RWPE1 (cell line): ENCODE data around the gene BSG.

ENCODE experiments used
- CTCF ChIA-PET: fragments of 350-600 bp; sonication (Branson Sonifier 250); formaldehyde crosslinking; extraction: SDS; loops from one replicate; lab custom pipeline; 2021; lab: Yijun Ruan, JAX
- POLR2A ChIA-PET: fragments of 400-600 bp; formaldehyde crosslinking; extraction: SDS; loops from one replicate; lab custom pipeline; 2020; ENCODE audit warnings: antibody characterized with exemption; ENCODE audit not compliant: low non-redundant PET; lab: Yijun Ruan, JAX
- DNase-seq: peaks from one replicate; pipeline ENCODE4 v3.0.0; 2012; ENCODE audit warnings: low spot score
- H3K27ac ChIP-seq: fragments of 450-650 bp; 2 replicates; pipeline ENCODE4 v1.5.1; 2017
- TF ChIP-seq, protein P1 (sequence below): fragments of 450-650 bp; conservative IDR thresholded peaks from 2 replicates; pipeline ENCODE4 v1.5.1; 2017; ENCODE audit warnings: low read depth, mild to moderate bottlenecking

Gene BSG

DNA sequence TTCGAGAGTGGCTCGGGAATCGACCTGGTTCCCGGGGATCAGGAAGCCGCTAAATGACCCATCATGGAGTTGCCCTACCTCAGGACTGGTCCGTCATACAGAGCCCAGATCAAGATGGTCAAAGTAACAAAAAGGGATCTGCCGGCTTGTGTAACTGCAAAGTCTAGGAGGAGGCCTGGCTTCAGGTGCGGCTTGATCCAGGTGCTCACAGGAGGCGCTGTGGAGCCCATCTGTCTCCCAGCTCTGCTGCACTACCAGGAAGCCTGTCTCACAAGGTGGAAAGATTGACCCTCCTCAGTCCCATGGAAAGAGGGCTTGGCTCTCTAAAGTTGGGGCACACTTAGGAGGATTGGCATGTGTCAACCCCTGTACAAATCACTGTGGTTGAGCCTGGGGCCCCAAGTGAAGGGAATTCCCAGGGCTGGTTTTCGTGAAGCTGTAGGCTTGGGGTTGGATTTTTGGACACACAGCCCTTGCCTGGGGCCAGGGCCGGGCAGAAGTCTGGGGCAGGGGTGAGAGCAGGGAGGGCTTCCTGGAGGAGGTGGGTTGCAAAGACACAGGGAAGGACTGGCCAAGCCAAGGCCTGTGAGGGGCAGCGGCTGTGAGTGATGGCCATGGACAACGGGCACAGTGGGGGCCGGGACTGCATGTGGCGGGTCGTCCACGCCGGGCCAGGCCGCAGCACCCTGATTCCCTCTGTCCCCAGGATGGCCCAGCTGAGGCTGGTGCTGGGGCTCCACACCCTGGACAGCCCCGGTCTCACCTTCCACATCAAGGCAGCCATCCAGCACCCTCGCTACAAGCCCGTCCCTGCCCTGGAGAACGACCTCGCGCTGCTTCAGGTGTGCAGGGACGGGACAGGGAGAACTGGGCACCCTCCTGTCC lies 24.3 kb upstream of the BSG start:
- TF ChIP-seq, protein P1, sequence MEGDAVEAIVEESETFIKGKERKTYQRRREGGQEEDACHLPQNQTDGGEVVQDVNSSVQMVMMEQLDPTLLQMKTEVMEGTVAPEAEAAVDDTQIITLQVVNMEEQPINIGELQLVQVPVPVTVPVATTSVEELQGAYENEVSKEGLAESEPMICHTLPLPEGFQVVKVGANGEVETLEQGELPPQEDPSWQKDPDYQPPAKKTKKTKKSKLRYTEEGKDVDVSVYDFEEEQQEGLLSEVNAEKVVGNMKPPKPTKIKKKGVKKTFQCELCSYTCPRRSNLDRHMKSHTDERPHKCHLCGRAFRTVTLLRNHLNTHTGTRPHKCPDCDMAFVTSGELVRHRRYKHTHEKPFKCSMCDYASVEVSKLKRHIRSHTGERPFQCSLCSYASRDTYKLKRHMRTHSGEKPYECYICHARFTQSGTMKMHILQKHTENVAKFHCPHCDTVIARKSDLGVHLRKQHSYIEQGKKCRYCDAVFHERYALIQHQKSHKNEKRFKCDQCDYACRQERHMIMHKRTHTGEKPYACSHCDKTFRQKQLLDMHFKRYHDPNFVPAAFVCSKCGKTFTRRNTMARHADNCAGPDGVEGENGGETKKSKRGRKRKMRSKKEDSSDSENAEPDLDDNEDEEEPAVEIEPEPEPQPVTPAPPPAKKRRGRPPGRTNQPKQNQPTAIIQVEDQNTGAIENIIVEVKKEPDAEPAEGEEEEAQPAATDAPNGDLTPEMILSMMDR, result no peak
- ChIA-PET POLR2A (no interaction called here), CTCF (no interaction called here)
- no peak overlapping the region for H3K27ac ChIP-seq
- DNase-seq, result no peak

DNA sequence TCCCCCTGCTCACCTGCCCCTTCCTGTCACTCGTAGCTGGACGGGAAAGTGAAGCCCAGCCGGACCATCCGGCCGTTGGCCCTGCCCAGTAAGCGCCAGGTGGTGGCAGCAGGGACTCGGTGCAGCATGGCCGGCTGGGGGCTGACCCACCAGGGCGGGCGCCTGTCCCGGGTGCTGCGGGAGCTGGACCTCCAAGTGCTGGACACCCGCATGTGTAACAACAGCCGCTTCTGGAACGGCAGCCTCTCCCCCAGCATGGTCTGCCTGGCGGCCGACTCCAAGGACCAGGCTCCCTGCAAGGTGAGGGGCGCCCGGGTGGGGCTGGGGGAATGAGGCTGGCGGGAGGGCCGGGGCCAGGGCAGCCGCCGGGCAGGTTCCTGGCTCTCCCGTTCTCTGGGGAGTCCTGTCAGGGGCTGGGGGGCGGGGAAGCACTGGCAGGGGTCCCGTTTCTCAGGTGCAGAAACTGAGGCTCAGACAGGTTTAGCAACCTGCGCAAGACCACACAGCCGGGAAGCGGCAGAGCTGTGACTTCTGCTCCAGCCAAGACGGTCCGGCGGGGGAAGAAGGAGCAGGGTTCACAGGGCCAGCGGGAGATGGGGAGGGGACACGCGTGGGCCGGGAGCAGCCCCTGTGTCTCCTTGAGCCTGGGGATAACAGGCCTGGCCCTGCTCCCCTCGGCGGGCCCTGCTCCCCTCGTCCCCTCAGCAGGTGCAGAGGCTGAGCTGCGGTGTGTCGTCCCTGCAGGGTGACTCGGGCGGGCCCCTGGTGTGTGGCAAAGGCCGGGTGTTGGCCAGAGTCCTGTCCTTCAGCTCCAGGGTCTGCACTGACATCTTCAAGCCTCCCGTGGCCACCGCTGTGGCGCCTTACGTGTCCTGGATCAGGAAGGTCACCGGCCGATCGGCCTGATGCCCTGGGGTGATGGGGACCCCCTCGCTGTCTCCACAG lies 23.2 kb upstream of the BSG start:
- CTCF ChIA-PET, result interaction anchor here (0.6 kb wide), 1 partner anchor 194 kb away, joined by 3 read pairs; no protein-coding TSS in a partner anchor
- TF ChIP-seq, protein P1, result no peak
- no peak overlapping the region for H3K27ac ChIP-seq
- POLR2A ChIA-PET, result no interaction called here
- DNase-seq, result no peak

DNA sequence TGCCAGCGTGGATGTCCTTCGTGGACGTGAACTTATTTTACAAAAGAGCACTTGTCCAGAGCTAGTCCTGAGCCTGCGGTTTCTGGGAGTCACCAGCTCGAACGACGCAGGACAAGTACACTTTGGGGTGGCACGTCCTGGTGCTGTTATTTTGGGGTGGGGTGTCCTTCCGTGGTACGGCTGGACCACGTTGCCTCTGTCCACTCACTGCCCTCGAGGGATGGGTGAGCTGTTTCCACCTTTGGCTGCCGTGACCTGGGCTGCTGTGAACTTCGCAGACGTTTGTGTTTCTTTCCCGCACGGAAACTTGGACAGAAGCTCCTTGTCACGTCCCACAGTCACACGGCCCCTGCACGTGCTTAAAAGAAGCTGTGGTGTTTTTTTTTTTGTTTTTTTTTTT lies 17.6 kb upstream of the BSG start:
- DNase-seq, result no peak
- ChIA-PET CTCF (no interaction called here), POLR2A (interaction anchor here (0.6 kb wide), 1 partner anchor 292 kb away, joined by 5 read pairs; no protein-coding TSS in a partner anchor)
- H3K27ac ChIP-seq, result no peak overlapping the region
- TF ChIP-seq, protein P1, result no peak

DNA sequence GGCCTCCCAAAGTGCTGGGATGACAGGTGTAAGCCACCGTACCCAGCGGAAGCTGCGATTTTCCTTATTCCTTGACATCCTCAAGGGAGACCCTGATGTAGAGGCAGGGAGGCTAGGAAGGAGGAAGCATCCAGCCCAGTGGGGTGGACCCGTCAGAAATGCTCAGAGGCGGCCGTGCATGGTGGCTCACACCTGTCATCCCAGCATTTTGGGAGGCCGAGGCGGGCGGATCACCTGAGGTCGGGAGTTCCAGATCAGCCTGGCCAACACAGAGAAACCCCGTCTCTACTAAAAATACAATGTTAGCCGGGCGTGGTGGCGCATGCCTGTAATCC lies 17.0 kb upstream of the BSG start:
- no peak for DNase-seq
- ChIA-PET CTCF (no interaction called here), POLR2A (no interaction called here)
- peak overlapping the region; percentile 46 for H3K27ac ChIP-seq
- TF ChIP-seq, protein P1, result no peak

DNA sequence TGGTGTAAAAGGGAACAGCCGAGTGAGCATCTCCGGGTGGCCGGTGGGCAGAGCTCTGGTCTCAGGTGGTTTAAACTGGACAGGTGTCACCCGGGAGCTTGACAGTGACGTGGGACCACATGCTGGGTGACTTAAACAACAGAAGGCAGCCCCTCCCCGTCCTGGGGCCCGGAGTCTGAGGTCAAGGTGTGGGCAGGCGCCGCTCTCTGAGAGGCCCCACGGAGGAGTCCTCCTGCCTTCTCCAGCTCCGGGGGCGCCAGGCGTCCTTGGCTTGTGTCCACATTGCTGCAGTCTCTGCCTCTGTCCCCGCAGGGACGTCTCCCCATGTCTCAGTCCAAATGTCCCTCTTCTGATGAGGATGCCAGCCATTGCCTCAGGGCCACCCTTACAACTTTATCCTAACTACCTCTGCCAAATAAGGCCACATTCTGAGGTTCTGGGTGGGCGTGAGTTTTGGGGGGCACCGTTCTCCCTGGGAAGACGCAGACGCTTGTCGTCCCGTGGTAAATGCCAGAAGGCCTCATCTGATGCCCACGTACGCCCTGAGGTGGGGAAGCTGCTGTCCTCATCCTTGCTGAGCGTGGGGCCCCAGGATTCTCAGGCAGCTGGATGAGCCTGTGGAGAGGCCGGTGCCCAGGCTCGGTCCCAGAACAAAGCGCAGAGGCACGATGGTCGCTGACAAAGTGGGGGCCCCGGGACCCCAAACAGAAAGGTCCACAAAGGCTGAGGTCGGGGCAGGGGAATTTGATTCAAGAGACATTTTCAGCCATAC lies 15.6 kb upstream of the BSG start:
- DNase-seq, result no peak
- TF ChIP-seq, protein P1, result no peak
- POLR2A ChIA-PET, result no interaction called here
- CTCF ChIA-PET, result interaction anchor here (0.6 kb wide), 1 partner anchor 23 kb away, joined by 3 read pairs; no protein-coding TSS in a partner anchor
- H3K27ac ChIP-seq, result peak overlapping the region; percentile 46; the same call in 1 of the 2 replicates
